ENCODE data around the gene USF1. TPM values are rescaled to one million over a fixed set of nuclear protein-coding genes. Genes with fewer than 3 reads are reported as not detected.
A peak's percentile ranks its signal among the peaks of the same experiment; 100 is the strongest.
"Not testable (repeated sequence)": the region's sequence is repeated elsewhere in the genome, so short reads cannot be mapped to it uniquely, and the experiment has no call there.

Gene USF1
- total and polyA plus RNA-seq, 5 experiments from 2014 or later: 4.3 to 118 (median 11.1) TPM

GRCh38 chr1:161022432-161022831 lies 23.3 kb downstream of the USF1 start:
- DNase-seq, H3K36me3 Mint-ChIP-seq, ATAC-seq, H3K9me3 Mint-ChIP-seq, H3K27me3 Mint-ChIP-seq: not testable (repeated sequence)
- H3K4me3 Mint-ChIP-seq: peak overlapping the region in 8 of 10 donors; percentile 6 to 95 (median 53)
- peak overlapping the region in 6 of 10 donors; percentile 26 to 76 (median 47) for H3K27ac Mint-ChIP-seq
- POLR2A ChIA-PET: interaction anchor here (1.6 to 5.4 kb wide), 3 partner anchors 9 to 23 kb away, joined by 6 to 65 read pairs (median 46); partner anchors contain the start of genes TSTD1 and USF1
- H3K4me1 Mint-ChIP-seq: peaks cover 29 to 51% (median 45%) of the 10 kb centered on the region in 4 donors

GRCh38 chr1:161021970-161022353 lies 23.8 kb downstream of the USF1 start:
- POLR2A ChIA-PET: interaction anchor here (1.5 to 5.4 kb wide), 6 partner anchors 8 to 185 kb away, joined by 6 to 65 read pairs (median 14); partner anchors contain the start of genes ARHGAP30, KLHDC9, TSTD1 and USF1
- Mint-ChIP-seq H3K9me3 (peaks cover 0 to 2% (median 0%) of the 10 kb centered on the region in 9 donors), H3K27me3 (peaks cover 0 to 2% (median 0%) of the 10 kb centered on the region in 5 donors), H3K27ac (peak overlapping the region in 7 of 10 donors; percentile 62 to 98 (median 95)), H3K4me1 (peaks cover 29 to 51% (median 45%) of the 10 kb centered on the region in 4 donors), H3K4me3 (peak overlapping the region in 9 of 10 donors; percentile 54 to 95 (median 88)), H3K36me3 (peaks cover 0 to 2% (median 2%) of the 10 kb centered on the region in 3 donors)
- no peak for ATAC-seq
- DNase-seq: no peak

GRCh38 chr1:161021165-161021969 lies 24.4 kb downstream of the USF1 start:
- Mint-ChIP-seq H3K4me3 (peak overlapping the region; percentile 85 to 97 (median 90)), H3K36me3 (peaks cover 0 to 2% (median 0%) of the 10 kb centered on the region in 3 donors), H3K27me3 (peaks cover 0 to 2% (median 0%) of the 10 kb centered on the region in 5 donors), H3K4me1 (peaks cover 28 to 51% (median 45%) of the 10 kb centered on the region in 4 donors), H3K27ac (peak overlapping the region; percentile 62 to 98 (median 94)), H3K9me3 (no peaks in the 10 kb centered on the region)
- POLR2A ChIA-PET: interaction anchor here (0.6 to 5.4 kb wide), 16 partner anchors 8 to 313 kb away, joined by 3 to 65 read pairs (median 6); partner anchors contain the start of genes ARHGAP30, DEDD, KLHDC9 and TSTD1
- DNase-seq (peak; percentile 78 to 95 (median 90)), ATAC-seq (peak; percentile 94 to 97)

GRCh38 chr1:161020509-161021164 lies 25.1 kb downstream of the USF1 start, which contains the start of gene F11R:
Gene F11R (minus strand): TSS chr1:161021152. CDS start chr1:161021073, 79 bp downstream.
- POLR2A ChIA-PET: interaction anchor here (0.6 to 5.4 kb wide), 16 partner anchors 9 to 313 kb away, joined by 3 to 65 read pairs (median 4); partner anchors contain the start of genes ARHGAP30, DEDD, KLHDC9 and TSTD1
- peaks cover 0 to 2% (median 0%) of the 10 kb centered on the region in 5 donors for H3K27me3 Mint-ChIP-seq

GRCh38 chr1:161019751-161020495 lies 25.9 kb downstream of the USF1 start:
- peaks cover 24 to 51% (median 43%) of the 10 kb centered on the region in 4 donors for H3K4me1 Mint-ChIP-seq
- H3K36me3 Mint-ChIP-seq: no peaks in the 10 kb centered on the region
- H3K9me3 Mint-ChIP-seq: no peaks in the 10 kb centered on the region
- H3K4me3 Mint-ChIP-seq: peak overlapping the region; percentile 85 to 97 (median 90)
- DNase-seq (no peak), ATAC-seq (no peak)
- POLR2A ChIA-PET: interaction anchor here (0.8 to 5.4 kb wide), 10 partner anchors 8 to 223 kb away, joined by 3 to 65 read pairs (median 8); partner anchors contain the start of genes ARHGAP30, DEDD, KLHDC9 and TSTD1
- H3K27ac Mint-ChIP-seq: peak overlapping the region; percentile 15 to 98 (median 94)
- H3K27me3 Mint-ChIP-seq: peaks cover 0 to 2% (median 0%) of the 10 kb centered on the region in 5 donors

More at GRCh38 chr1:161020509-161021164, 25.1 kb downstream of the USF1 start, which contains the start of gene F11R:
- Mint-ChIP-seq H3K9me3 (no peaks in the 10 kb centered on the region), H3K36me3 (peaks cover 0 to 2% (median 0%) of the 10 kb centered on the region in 3 donors), H3K4me3 (peak within 1 kb of the TSS; percentile 85 to 97 (median 90)), H3K4me1 (peaks cover 28 to 51% (median 45%) of the 10 kb centered on the region in 4 donors), H3K27ac (peak within 1 kb of the TSS; percentile 62 to 98 (median 94))
- DNase-seq (peak in 2 of 10 donors; percentile 17 to 37), ATAC-seq (peak; percentile 41 to 47)

- not testable (repeated sequence) for H3K9me3 Mint-ChIP-seq, H3K36me3 Mint-ChIP-seq, H3K27me3 Mint-ChIP-seq, DNase-seq, ATAC-seq
- Mint-ChIP-seq H3K27ac (peak overlapping the region in 5 of 10 donors; percentile 5 to 63 (median 41)), H3K4me1 (peaks cover 23 to 56% (median 45%) of the 10 kb centered on the region in 4 donors), H3K4me3 (peak overlapping the region in 8 of 10 donors; percentile 5 to 95 (median 65))
- POLR2A ChIA-PET: interaction anchor here (0.6 to 5.4 kb wide), 5 partner anchors 18 to 212 kb away, joined by 4 to 65 read pairs (median 12); partner anchors contain the start of genes KLHDC9, TSTD1 and USF1
Measured at GRCh38 chr1:161019111-161019660, 26.6 kb downstream of the USF1 start.

GRCh38 chr1:161018631-161018930 lies 27.2 kb downstream of the USF1 start:
- no peaks in the 10 kb centered on the region for H3K36me3 Mint-ChIP-seq
- H3K27me3 Mint-ChIP-seq: peaks cover 0 to 2% (median 0%) of the 10 kb centered on the region in 5 donors
- no peaks in the 10 kb centered on the region for H3K9me3 Mint-ChIP-seq
- DNase-seq (no peak), ATAC-seq (no peak)
- H3K27ac Mint-ChIP-seq: peak overlapping the region in 1 of 10 donors; percentile 41
- H3K4me3 Mint-ChIP-seq: peak overlapping the region in 1 of 10 donors; percentile 6
- H3K4me1 Mint-ChIP-seq: peaks cover 27 to 60% (median 48%) of the 10 kb centered on the region in 4 donors
- POLR2A ChIA-PET: interaction anchor here (0.6 to 5.4 kb wide), 3 partner anchors 19 to 28 kb away, joined by 4 to 65 read pairs (median 46); partner anchors contain the start of genes TSTD1 and USF1

- H3K9me3 Mint-ChIP-seq: no peaks in the 10 kb centered on the region
- no peak overlapping the region for H3K4me3 Mint-ChIP-seq
- DNase-seq: no peak
- POLR2A ChIA-PET: interaction anchor here (5.3 to 5.4 kb wide), 2 partner anchors 20 to 28 kb away, joined by 46 to 65 read pairs; partner anchors contain the start of genes TSTD1 and USF1
- H3K36me3 Mint-ChIP-seq: no peaks in the 10 kb centered on the region
- H3K4me1 Mint-ChIP-seq: peaks cover 29 to 66% (median 52%) of the 10 kb centered on the region in 4 donors
- peak overlapping the region in 9 of 10 donors; percentile 11 to 61 (median 30) for H3K27ac Mint-ChIP-seq
- no peak for ATAC-seq
- H3K27me3 Mint-ChIP-seq: peaks cover 0 to 2% (median 0%) of the 10 kb centered on the region in 5 donors
Measured at GRCh38 chr1:161017756-161018630, 27.8 kb downstream of the USF1 start.

GRCh38 chr1:161017181-161017580 lies 28.6 kb downstream of the USF1 start:
- peaks cover 29 to 68% (median 56%) of the 10 kb centered on the region in 4 donors for H3K4me1 Mint-ChIP-seq
- ATAC-seq, H3K36me3 Mint-ChIP-seq, H3K4me3 Mint-ChIP-seq, DNase-seq, H3K27me3 Mint-ChIP-seq, POLR2A ChIA-PET, H3K9me3 Mint-ChIP-seq: not testable (repeated sequence)
- peak overlapping the region in 7 of 10 donors; percentile 9 to 60 (median 37) for H3K27ac Mint-ChIP-seq

- H3K36me3 Mint-ChIP-seq, ATAC-seq, H3K27me3 Mint-ChIP-seq, H3K4me3 Mint-ChIP-seq, DNase-seq, H3K9me3 Mint-ChIP-seq: not testable (repeated sequence)
- POLR2A ChIA-PET: interaction anchor here (0.7 kb wide), 1 partner anchor 426 kb away, joined by 3 read pairs; no protein-coding TSS in a partner anchor
- peaks cover 32 to 68% (median 60%) of the 10 kb centered on the region in 4 donors for H3K4me1 Mint-ChIP-seq
- peak overlapping the region in 6 of 10 donors; percentile 37 to 86 (median 74) for H3K27ac Mint-ChIP-seq
Measured at GRCh38 chr1:161016683-161017082, 29.1 kb downstream of the USF1 start.

All from naive thymus-derived CD8-positive, alpha-beta T cell (primary cell).